A549 (cell line): ENCODE results near the gene KYNU. TPM values are rescaled to one million over a fixed set of nuclear protein-coding genes. Genes with fewer than 3 reads are reported as not detected.
"Not testable (repeated sequence)": the region's sequence is repeated elsewhere in the genome, so short reads cannot be mapped to it uniquely, and the experiment has no call there.

Experiments used
- ATAC-seq, 2 experiments: fragments of 200-7000 bp in 1 of 2; fragments of >200 bp in 1 of 2; cut with Nextera tagmentation in 1 of 2; cut with Tn5 transposase in 1 of 2; 3 replicates each; pipeline versions ENCODE4 v1.8.0 to v1.9.1; 2018 to 2020; ENCODE audit warnings: mild to moderate bottlenecking in 1 of 2, moderate library complexity in 1 of 2
- CTCF ChIA-PET: fragments of 300-600 bp; sonication (Branson Sonifier 250); formaldehyde crosslinking; extraction: SDS; loops from one replicate; lab custom pipeline; 2021; ENCODE audit warnings: antibody characterized with exemption, inconsistent platforms; lab: Yijun Ruan, JAX
- POLR2A ChIA-PET: fragments of 350-600 bp; formaldehyde crosslinking; extraction: SDS; loops from one replicate; lab custom pipeline; 2021; ENCODE audit warnings: antibody characterized with exemption, inconsistent platforms; lab: Yijun Ruan, JAX
- DNase-seq, 2 experiments: peaks; one replicate each; pipeline versions ENCODE4 v3.0.0 to v3.0.0-alpha.2; 2011 to 2016; ENCODE audit warnings: low read depth in 1 of 2, low spot score in 1 of 2
- FAIRE-seq: peaks from 2 replicates; lab custom pipeline; 2011; peaks lifted over from hg19 to GRCh38; lab: Jason Lieb, UNC
- H3K27ac ChIP-seq, 2 experiments: fragments of >200 bp; sonication (Bioruptor Twin); formaldehyde crosslinking; 3 replicates each; pipeline ENCODE4 v1.5.1; 2016 to 2017
- H3K4me1 ChIP-seq: fragments of >200 bp; sonication (Bioruptor Twin); formaldehyde crosslinking; 3 replicates; pipeline ENCODE4 v1.6.1; 2016
- H3K4me2 ChIP-seq: fragments of >200 bp; sonication (Bioruptor Twin); formaldehyde crosslinking; 3 replicates; pipeline ENCODE4 v1.6.1; 2016
- H3K4me3 ChIP-seq: fragments of >200 bp; sonication (Bioruptor Twin); formaldehyde crosslinking; 3 replicates; pipeline ENCODE4 v1.5.1; 2016
- H3K9me3 ChIP-seq: fragments of >200 bp; sonication (Bioruptor Twin); formaldehyde crosslinking; 3 replicates; pipeline ENCODE4 v1.6.1; 2016
- CBX2 ChIP-seq: fragments of 200-600 bp; sonication (generic); IDR thresholded peaks from 2 replicates; pipeline ENCODE4 v1.6.1; 2016; ENCODE audit warnings: low read depth, mild to moderate bottlenecking, borderline replicate concordance
- CBX8 ChIP-seq: fragments of 200-600 bp; sonication (generic); IDR thresholded peaks from 2 replicates; pipeline ENCODE4 v1.6.1; 2016
- CTCF ChIP-seq: fragments of >200 bp; sonication (Bioruptor Twin); formaldehyde crosslinking; IDR thresholded peaks from 3 replicates; pipeline ENCODE4 v1.5.1; 2016
- E2F6 ChIP-seq: IDR thresholded peaks from 2 replicates; pipeline ENCODE4 v1.6.1; 2012; ENCODE audit warnings: low read depth, borderline replicate concordance
- EHMT2 ChIP-seq: fragments of 200-600 bp; sonication (generic); IDR thresholded peaks from 2 replicates; pipeline ENCODE4 v1.6.1; 2016; ENCODE audit warnings: antibody characterized with exemption, low read depth, mild to moderate bottlenecking, moderate library complexity
- ELK1 ChIP-seq: fragments of 150-350 bp; IDR thresholded peaks from 2 replicates; pipeline ENCODE4 v1.6.1; 2014; ENCODE audit warnings: low read depth, mild to moderate bottlenecking, low read length
- EP300 ChIP-seq, 2 experiments: fragments of >200 bp; sonication (Bioruptor Twin); formaldehyde crosslinking; IDR thresholded peaks; 2 replicates in 1 of 2; 3 replicates in 1 of 2; pipeline ENCODE4 v1.6.1; 2016 to 2017
- ESRRA ChIP-seq: fragments of 150-350 bp; IDR thresholded peaks from 2 replicates; pipeline ENCODE4 v1.6.1; 2014; ENCODE audit warnings: mild to moderate bottlenecking, low read length, borderline replicate concordance
- FOSL2 ChIP-seq, 2 experiments: fragments of 450-650 bp in 1 of 2; fragments of >200 bp in 1 of 2; sonication (Bioruptor Twin) in 1 of 2; formaldehyde crosslinking; IDR thresholded peaks; 2 replicates each; pipeline versions ENCODE4 v1.5.0 to v1.6.1; 2016 to 2020; ENCODE audit warnings: mild to moderate bottlenecking in 1 of 2, moderate library complexity in 1 of 2
- HDAC2 ChIP-seq: fragments of 200-600 bp; sonication (generic); IDR thresholded peaks from 2 replicates; pipeline ENCODE4 v1.6.1; 2016
- HES2 ChIP-seq: fragments of >200 bp; sonication (Bioruptor Twin); formaldehyde crosslinking; IDR thresholded peaks from 2 replicates; pipeline ENCODE4 v1.6.1; 2016
- HEYL ChIP-seq: fragments of 250-450 bp; sonication (Bioruptor Pico); IDR thresholded peaks from 2 replicates; pipeline ENCODE4 v1.8.0; 2021; ENCODE audit warnings: mild to moderate bottlenecking, moderate library complexity
- HOXB5 ChIP-seq: fragments of 250-450 bp; sonication (Bioruptor Pico); IDR thresholded peaks from 2 replicates; pipeline ENCODE4 v1.5.0; 2020; ENCODE audit warnings: mild to moderate bottlenecking, moderate library complexity
- KDM1A ChIP-seq: fragments of 200-600 bp; sonication (generic); IDR thresholded peaks from 2 replicates; pipeline ENCODE4 v1.6.1; 2016; ENCODE audit warnings: low read depth, mild to moderate bottlenecking
- MYC ChIP-seq: IDR thresholded peaks from 2 replicates; pipeline ENCODE4 v1.6.1; 2012; ENCODE audit warnings: mild to moderate bottlenecking, inconsistent platforms, low read length, improper control_type of control experiment, borderline replicate concordance
- POLR2AphosphoS2 ChIP-seq: conservative IDR thresholded peaks from 2 replicates; pipeline ENCODE4 v1.6.1; 2012; ENCODE audit warnings: low read length, improper control_type of control experiment, inconsistent platforms
- RARB ChIP-seq: fragments of 250-450 bp; sonication (Bioruptor Pico); IDR thresholded peaks from 2 replicates; pipeline ENCODE4 v1.8.0; 2021; ENCODE audit warnings: mild to moderate bottlenecking, moderate library complexity
- RCOR1 ChIP-seq: fragments of 150-350 bp; IDR thresholded peaks from 2 replicates; pipeline ENCODE4 v1.6.1; 2014; ENCODE audit warnings: antibody characterized with exemption, low read length, low read depth
- REST ChIP-seq: fragments of 200-600 bp; sonication (generic); IDR thresholded peaks from 2 replicates; pipeline ENCODE4 v1.6.1; 2016; ENCODE audit warnings: antibody characterized with exemption, mild to moderate bottlenecking, moderate library complexity
- SREBF2 ChIP-seq: fragments of 450-650 bp; IDR thresholded peaks from 2 replicates; pipeline ENCODE4 v1.6.1; 2014; ENCODE audit warnings: mild to moderate bottlenecking, moderate library complexity
- ZNF302 ChIP-seq: fragments of 250-450 bp; sonication (Bioruptor Pico); IDR thresholded peaks from 2 replicates; pipeline ENCODE4 v1.9.0; 2021; ENCODE audit warnings: inconsistent platforms, mild to moderate bottlenecking, moderate library complexity
- WGBS: methylation state at CpG from one replicate; pipeline ENCODE4 v1.1.6; 2017; ENCODE audit errors: missing lambda C conversion rate; 5-methylcytosine and 5-hydroxymethylcytosine counted together
- polyA plus RNA-seq, 4 experiments: library from polyadenylated mRNA; depleted of rRNA in 3 of 4; stranded (reverse); fragments of >200 nt; fragmentation: RNase III in 1 of 4; extraction: RNeasy Plus Mini Kit Qiagen cat#74134 plus additional on column Dnase treatment in 1 of 4; gene quantifications; 2 replicates in 3 of 4; 3 replicates in 1 of 4; pipeline ENCODE4 v1.2.3, GENCODE V29; 2011 to 2017

The KYNU gene
- polyA plus RNA-seq, 2 of the 4 experiments (the other 2 are of a cell fraction) = 302 to 324 TPM

GRCh38 chr2:142880279-142880678 lies 2.8 kb downstream of the KYNU start (continued):
- TF ChIP-seq HEYL (CRISPR knock-in tag) (no peak), POLR2AphosphoS2 (no peak; the same call in 1 of the 2 replicates), RCOR1 (no peak), MYC (no peak), KDM1A (no peak)

- Histone ChIP-seq H3K4me2 (peak overlapping the region; percentile 94), H3K4me3 (peak overlapping the region; percentile 63; the same call in 2 of the 3 replicates), H3K9me3 (no peaks in the 10 kb centered on the region), H3K4me1 (peaks cover 49% of the 10 kb centered on the region), H3K27ac (peak overlapping the region; percentile 95 to 99)
- DNase-seq (no peak), FAIRE-seq (no peak), ATAC-seq (no peak)
- WGBS = 92% methylated on average over 3 of the region's 3 CpGs
- ChIA-PET POLR2A (no interaction called here), CTCF (interaction anchor here (0.6 to 1.6 kb wide), 4 partner anchors 100 to 199 kb away, joined by 3 to 8 read pairs (median 4); no protein-coding TSS in a partner anchor)
- TF ChIP-seq RARB (CRISPR knock-in tag) (no peak), HES2 (no peak), ESRRA (no peak), EHMT2 (no peak), HOXB5 (no peak), ELK1 (no peak), FOSL2 (IDR thresholded peaks at IDR 0.05) (no peak), FOSL2 (CRISPR knock-in tag; IDR thresholded peaks at IDR 0.05) (no peak), MYC (no peak), SREBF2 (no peak), ZNF302 (CRISPR knock-in tag) (no peak), E2F6 (no peak), CBX8 (no peak), CBX2 (no peak)
Measured at GRCh38 chr2:142881619-142882018, 4.2 kb downstream of the KYNU start.

GRCh38 chr2:142882500-142882899 lies 5.0 kb downstream of the KYNU start:
- ATAC-seq, H3K4me3 ChIP-seq, FAIRE-seq, DNase-seq, H3K9me3 ChIP-seq, POLR2A ChIA-PET, H3K27ac ChIP-seq, H3K4me2 ChIP-seq: not testable (repeated sequence)
- WGBS = 98% methylated on average over 3 of the region's 3 CpGs
- CTCF ChIA-PET = interaction anchor here (1.4 kb wide), 1 partner anchor 199 kb away, joined by 3 read pairs; no protein-coding TSS in a partner anchor
- TF ChIP-seq KDM1A (0 out of 2 replicates have a peak, but pooled peaks have one; percentile 62), HDAC2 (0 out of 2 replicates have a peak, but pooled peaks have one; percentile 56)
- H3K4me1 ChIP-seq = peaks cover 52% of the 10 kb centered on the region

- Histone ChIP-seq H3K9me3 (no peaks in the 10 kb centered on the region), H3K4me2 (peak overlapping the region; percentile 55), H3K4me1 (peaks cover 62% of the 10 kb centered on the region), H3K4me3 (no peak overlapping the region), H3K27ac (peak overlapping the region; percentile 16 to 70; a peak in 3 of 6 replicates)
- POLR2A ChIA-PET = interaction anchor here (0.9 kb wide), 1 partner anchor 9 kb away, joined by 3 read pairs; no protein-coding TSS in a partner anchor
- CTCF ChIA-PET = interaction anchor here (0.6 to 0.7 kb wide), 2 partner anchors 16 to 192 kb away, joined by 3 read pairs; no protein-coding TSS in a partner anchor
- no peak for FAIRE-seq
- no peak for ATAC-seq
- DNase-seq = no peak
- TF ChIP-seq EP300 (IDR thresholded peaks at IDR 0.05) = no peak
- TF ChIP-seq CBX2 = no peak
- no peak for TF ChIP-seq ELK1
- no peak for TF ChIP-seq CTCF
- TF ChIP-seq SREBF2 = no peak
- TF ChIP-seq REST = no peak
Measured at GRCh38 chr2:142883526-142883925, 6.1 kb downstream of the KYNU start.
